K562 (cell line): Measurements from ENCODE around the gene TCEA3. TPM values are rescaled to one million over a fixed set of nuclear protein-coding genes. Genes with fewer than 3 reads are reported as not detected.
A peak's percentile ranks its signal among the peaks of the same experiment; 100 is the strongest.

Source experiments
- ATAC-seq: fragments of 200-7000 bp; cut with Tn5 transposase; 3 replicates; pipeline ENCODE4 v1.9.1; 2020; ENCODE audit warnings: moderate library complexity
- BruUV-seq: library from RNA; stranded (reverse); fragments of 400-500 nt; replicated peaks from 2 replicates; lab custom pipeline; 2021; lab: Mats Ljungman, UMichigan
- CTCF ChIA-PET: fragments of 300-600 bp; formaldehyde crosslinking; extraction: SDS; loops from one replicate; lab custom pipeline; 2021; ENCODE audit warnings: low intra/inter-chr PET ratio; lab: Yijun Ruan, JAX
- POLR2A ChIA-PET: fragments of 300-600, 350-650 bp; sonication (Branson Sonifier 250); formaldehyde crosslinking; extraction: SDS; loops from one replicate; lab custom pipeline; 2021; ENCODE audit warnings: antibody characterized with exemption, inconsistent platforms; lab: Yijun Ruan, JAX
- DNase-seq, 4 experiments: peaks; one replicate each; pipeline versions ENCODE4 v3.0.0 to v3.0.0-alpha.2; 2011 to 2018; ENCODE audit warnings: low spot score in 3 of 4, mixed read lengths in 3 of 4; ENCODE audit errors: extremely low read depth in 1 of 4
- FAIRE-seq: peaks from 2 replicates; lab custom pipeline; 2011; peaks lifted over from hg19 to GRCh38; lab: Jason Lieb, UNC
- H2AFZ ChIP-seq: 2 replicates; pipeline ENCODE4 v1.6.0; 2011; ENCODE audit warnings: low read depth, low read length, control low read depth, inconsistent platforms
- H3K27ac ChIP-seq: fragments of 200-600 bp; 3 replicates; pipeline ENCODE4 v1.8.0; 2011; ENCODE audit warnings: low read depth, mild to moderate bottlenecking, control low read depth, inconsistent platforms, low read length, moderate library complexity, mixed read lengths; ENCODE audit errors: extremely low read depth
- H3K27me3 ChIP-seq, 2 experiments: fragments of 300-600 bp in 1 of 2; 2 replicates in 1 of 2; 3 replicates in 1 of 2; pipeline versions ENCODE4 v1.6.0 to v1.8.0; 2011; ENCODE audit warnings: inconsistent platforms in 2 of 2, low read length in 2 of 2, mild to moderate bottlenecking in 1 of 2, mixed read lengths in 1 of 2, moderate library complexity in 1 of 2; ENCODE audit not compliant: control insufficient read depth in 2 of 2, insufficient read depth in 2 of 2
- H3K36me3 ChIP-seq: fragments of 300-600 bp; 3 replicates; pipeline ENCODE4 v1.8.0; 2011; ENCODE audit warnings: mild to moderate bottlenecking, low read length, inconsistent platforms; ENCODE audit not compliant: control insufficient read depth, insufficient read depth
- H3K4me1 ChIP-seq, 2 experiments: fragments of 200-600 bp in 1 of 2; replicated peaks in 1 of 2; 2 replicates in 1 of 2; 3 replicates in 1 of 2; pipeline versions ENCODE4 v1.5.1 to v1.8.0; 2011; ENCODE audit warnings: inconsistent platforms in 2 of 2, low read length in 2 of 2, mild to moderate bottlenecking in 1 of 2, mixed read lengths in 1 of 2, moderate library complexity in 1 of 2; ENCODE audit not compliant: control insufficient read depth in 2 of 2, insufficient read depth in 2 of 2
- H3K4me2 ChIP-seq: 2 replicates; pipeline ENCODE4 v1.6.1; 2011; ENCODE audit warnings: low read length, control low read depth, inconsistent platforms, mixed read lengths; ENCODE audit not compliant: insufficient read depth
- H3K4me3 ChIP-seq: fragments of 200-600 bp; sonication (generic), shearing (Covaris generic); 2 replicates; pipeline ENCODE4 v1.5.1; 2016; ENCODE audit warnings: control low read depth, inconsistent platforms
- H3K79me2 ChIP-seq: fragments of 200-600 bp; 3 replicates; pipeline ENCODE4 v1.8.0; 2011; ENCODE audit warnings: low read length, inconsistent platforms; ENCODE audit not compliant: control insufficient read depth, insufficient read depth
- H3K9ac ChIP-seq, 2 experiments: 2 replicates each; pipeline versions ENCODE4 v1.6.0 to v1.6.1; 2011; ENCODE audit warnings: low read depth in 2 of 2, low read length in 2 of 2, control low read depth in 1 of 2, inconsistent platforms in 1 of 2, mild to moderate bottlenecking in 1 of 2, mixed read lengths in 1 of 2; ENCODE audit not compliant: insufficient read depth in 1 of 2
- H3K9me1 ChIP-seq: one replicate; pipeline ENCODE4 v1.6.0; 2011; ENCODE audit warnings: inconsistent platforms, mild to moderate bottlenecking, low read length, moderate library complexity; ENCODE audit not compliant: control insufficient read depth, insufficient read depth
- H3K9me3 ChIP-seq: replicated peaks from 2 replicates; pipeline ENCODE4 v1.5.1; 2011; ENCODE audit warnings: low read depth, low read length, inconsistent platforms; ENCODE audit not compliant: control insufficient read depth, insufficient read depth
- H4K20me1 ChIP-seq: replicated peaks from 2 replicates; pipeline ENCODE4 v1.6.1; 2011; ENCODE audit warnings: low read length, inconsistent platforms, mixed read lengths; ENCODE audit not compliant: control insufficient read depth, insufficient read depth
- BRD4 ChIP-seq: fragments of 200-600 bp; sonication (generic); IDR thresholded peaks from 2 replicates; pipeline ENCODE4 v1.6.1; 2017; ENCODE audit warnings: inconsistent platforms
- CEBPB ChIP-seq: fragments of 450-650 bp; IDR thresholded peaks from 2 replicates; pipeline ENCODE4 v1.6.1; 2016; ENCODE audit warnings: missing genetic modification characterization, missing compliant biosample characterization
- CEBPG ChIP-seq, 3 experiments: fragments of 200-800 bp in 1 of 3; sonication (Bioruptor generic) in 1 of 3; sonication (generic) in 1 of 3; formaldehyde crosslinking in 1 of 3; IDR thresholded peaks in 2 of 3; conservative IDR thresholded peaks in 1 of 3; 2 replicates each; pipeline versions ENCODE4 v1.6.1 to v1.8.0; 2016 to 2022; ENCODE audit warnings: missing compliant biosample characterization in 2 of 3, missing genetic modification characterization in 2 of 3, mild to moderate bottlenecking in 1 of 3, missing genetic modification reagents in 1 of 3
- ETV1 ChIP-seq: fragments of 450-650 bp; conservative IDR thresholded peaks from 2 replicates; pipeline ENCODE4 v1.6.1; 2016; ENCODE audit warnings: missing genetic modification characterization, control low read depth, low read depth, missing compliant biosample characterization
- HNRNPUL1 ChIP-seq: fragments of 200-400 bp; formaldehyde crosslinking; IDR thresholded peaks from 2 replicates; pipeline ENCODE4 v1.6.1; 2017; ENCODE audit warnings: low read length
- IRF2 ChIP-seq: sonication (generic); formaldehyde crosslinking; IDR thresholded peaks from 2 replicates; pipeline ENCODE4 v1.8.1; 2022; ENCODE audit warnings: mild to moderate bottlenecking, missing genetic modification reagents
- KAT2B ChIP-seq: IDR thresholded peaks from one replicate; pipeline ENCODE4 v1.6.1; 2012; ENCODE audit warnings: low read depth, mild to moderate bottlenecking, control low read depth, inconsistent platforms, low read length, moderate library complexity
- KHSRP ChIP-seq: fragments of 450-650 bp; IDR thresholded peaks from 2 replicates; pipeline ENCODE4 v1.6.1; 2017
- POLR2B ChIP-seq: fragments of 450-650 bp; IDR thresholded peaks from 2 replicates; pipeline ENCODE4 v1.6.1; 2018; ENCODE audit warnings: low read depth; ENCODE audit not compliant: partially characterized antibody
- RBM14 ChIP-seq: fragments of 200-400 bp; formaldehyde crosslinking; IDR thresholded peaks from 2 replicates; pipeline ENCODE4 v1.6.1; 2018; ENCODE audit warnings: low read depth, mild to moderate bottlenecking, low read length, moderate library complexity, borderline replicate concordance; ENCODE audit not compliant: insufficient read depth
- SUPT5H ChIP-seq: fragments of 450-650 bp; IDR thresholded peaks from 2 replicates; pipeline ENCODE4 v1.6.1; 2016
- TCF7L2 ChIP-seq: fragments of 150-350 bp; IDR thresholded peaks from 2 replicates; pipeline ENCODE4 v1.6.1; 2016; ENCODE audit warnings: low read depth, mild to moderate bottlenecking, low read length, moderate library complexity
- ZFP36 ChIP-seq: fragments of 150-350 bp; IDR thresholded peaks from 2 replicates; pipeline ENCODE4 v1.6.1; 2018; ENCODE audit warnings: low read length, low read depth; ENCODE audit not compliant: partially characterized antibody
- WGBS: fragments of 100-300 bp; shearing (Covaris generic); methylation state at CpG from one replicate; pipeline ENCODE4 v1.1.6; 2016; ENCODE audit warnings: low coverage, mixed read lengths; ENCODE audit not compliant: insufficient coverage; ENCODE audit errors: missing lambda C conversion rate; 5-methylcytosine and 5-hydroxymethylcytosine counted together
- in situ Hi-C: fragments of 300-500 bp; cut with MboI; formaldehyde crosslinking; loops from 4 replicates; pipeline ENCODE4 v1.15.0; 2018; ENCODE audit warnings: inconsistent platforms, mixed read lengths
- intact Hi-C: fragments of 100-400 bp; cut with micrococcal nuclease; formaldehyde crosslinking; loops from 2 replicates; pipeline ENCODE4 v1.14.2; 2022
- polyA plus RNA-seq, 8 experiments: library from polyadenylated mRNA; depleted of rRNA in 4 of 8; stranded (reverse) in 5 of 8; unstranded in 3 of 8; fragments of >200 nt; fragmentation: Nextera tagmentation in 2 of 8; fragmentation: Illumina TruSeq in 1 of 8; extraction: Ambion mirVana in 2 of 8; extraction: Trizol in 1 of 8; gene quantifications; 2 replicates each; pipeline versions ENCODE4 v1.2.1 to v1.2.3, GENCODE V29; 2011 to 2014; ENCODE audit warnings: inconsistent platforms in 1 of 8, missing spikeins in 1 of 8
- total RNA-seq, 7 experiments: library from RNA; depleted of rRNA in 6 of 7; stranded (reverse); fragments of >200 nt in 6 of 7; fragmentation: Illumina TruSeq in 2 of 7; extraction: Trizol in 2 of 7; gene quantifications; 2 replicates each; pipeline versions ENCODE4 v1.2.1 to v1.2.3, GENCODE V29; 2011 to 2021; ENCODE audit warnings: low replicate concordance in 1 of 7

The TCEA3 gene
- total and polyA plus RNA-seq, 9 of the 15 experiments (the other 6 are each of a cell fraction or from before 2014, with no cell fraction given) = 0.03 to 0.55 (median 0.36) TPM

- ChIA-PET POLR2A (interaction anchor here (1.8 to 3.1 kb wide), 2 partner anchors 12 to 13 kb away, joined by 5 to 11 read pairs; no protein-coding TSS in a partner anchor), CTCF (no interaction called here)
- 89% methylated on average over 3 of the region's 3 CpGs for WGBS
- ATAC-seq (no peak), DNase-seq (no peak), FAIRE-seq (no peak)
- peaks cover 17% of the 10 kb centered on the region; the same call in 2 of the 3 replicates for H3K36me3 ChIP-seq
- H3K4me1 ChIP-seq = peaks cover 0 to 10% of the 10 kb centered on the region in 2 experiments; a peak in 4 of 5 replicates
- TF ChIP-seq BRD4 = no peak
- TF ChIP-seq KAT2B = no peak
- no peak for TF ChIP-seq KHSRP
- TF ChIP-seq IRF2 (CRISPR knock-in tag) = no peak
- no peak for TF ChIP-seq CEBPG (CRISPR knock-in tag; IDR thresholded peaks at IDR 0.05)
- peak; percentile 35 to 82; a peak in 3 of 4 replicates for TF ChIP-seq CEBPG (tag; conservative IDR thresholded peaks at IDR 0.05 in 1 of 2, IDR thresholded peaks at IDR 0.05 in 1 of 2)
- TF ChIP-seq ZFP36 = peak; percentile 67
- TF ChIP-seq HNRNPUL1 = no peak
- TF ChIP-seq RBM14 = no peak
- no peak for TF ChIP-seq SUPT5H
- no peak for TF ChIP-seq ETV1 (tag)
- peak; percentile 92 for TF ChIP-seq CEBPB
- TF ChIP-seq TCF7L2 = no peak
- no peak for TF ChIP-seq POLR2B
- H3K9me1 ChIP-seq = no peaks in the 10 kb centered on the region
- no peak overlapping the region for H3K9ac ChIP-seq
- no peaks in the 10 kb centered on the region for H4K20me1 ChIP-seq
- H3K4me2 ChIP-seq = no peak overlapping the region
- no peak overlapping the region for H3K4me3 ChIP-seq
- H3K27ac ChIP-seq = no peak overlapping the region
- in situ Hi-C loops (no loop called here), intact Hi-C loops (no loop called here)
- H2AFZ ChIP-seq = no peak overlapping the region
- no peaks in the 10 kb centered on the region for H3K9me3 ChIP-seq
- no peaks in the 10 kb centered on the region for H3K27me3 ChIP-seq
- no TSS peak for BruUV-seq
- H3K79me2 ChIP-seq = no peaks in the 10 kb centered on the region
Observed at GRCh38 chr1:23453455-23454000, 29.0 kb upstream of the TCEA3 start.
